ENCODE measurements around the gene PYCR2.
"Not testable (repeated sequence)": the region's sequence is repeated elsewhere in the genome, so short reads cannot be mapped to it uniquely, and the experiment has no call there.

PYCR2 gene

GRCh38 chr1:225934711-225935110, 10.7 kb upstream of the PYCR2 start:
- no peak for DNase-seq (ENCODE audit: low read depth in 1 of 2, low spot score in 1 of 2)
- Histone ChIP-seq H3K27me3 (ENCODE audit: insufficient read depth, poor library complexity, severe bottlenecking) (no peaks in the 10 kb centered on the region), H3K27ac (replicated peaks) (no peak overlapping the region), H3K4me3 (replicated peaks; ENCODE audit: insufficient read depth, low read length) (no peak overlapping the region)
- TF ChIP-seq POLR2AphosphoS5 (IDR thresholded peaks at IDR 0.05; ENCODE audit: low read depth) (no peak), REST (IDR thresholded peaks at IDR 0.05; ENCODE audit: insufficient replicate concordance, low read depth) (no peak), SPI1 (IDR thresholded peaks at IDR 0.05; ENCODE audit: borderline replicate concordance, low read depth) (no peak), GABPA (IDR thresholded peaks at IDR 0.05; ENCODE audit: low read depth) (no peak)

GRCh38 chr1:225933072-225933471, 9.0 kb upstream of the PYCR2 start:
- H3K27ac ChIP-seq (replicated peaks) = no peak overlapping the region
- no peak for DNase-seq (ENCODE audit: low read depth in 1 of 2, low spot score in 1 of 2)
- H3K27me3 ChIP-seq (ENCODE audit: insufficient read depth, poor library complexity, severe bottlenecking) = no peaks in the 10 kb centered on the region
- TF ChIP-seq CTCF (IDR thresholded peaks at IDR 0.05; ENCODE audit: insufficient read depth, low read length) (no peak), REST (IDR thresholded peaks at IDR 0.05; ENCODE audit: insufficient replicate concordance, low read depth) (no peak), GABPA (IDR thresholded peaks at IDR 0.05; ENCODE audit: low read depth) (no peak), POLR2AphosphoS5 (IDR thresholded peaks at IDR 0.05; ENCODE audit: low read depth) (no peak), SPI1 (IDR thresholded peaks at IDR 0.05; ENCODE audit: borderline replicate concordance, low read depth) (no peak)
- no peak overlapping the region for H3K4me3 ChIP-seq (replicated peaks; ENCODE audit: insufficient read depth, low read length)

GRCh38 chr1:225931270-225932136, 7.5 kb upstream of the PYCR2 start:
- no peak for DNase-seq (ENCODE audit: low read depth in 1 of 2, low spot score in 1 of 2)
- TF ChIP-seq GABPA (IDR thresholded peaks at IDR 0.05; ENCODE audit: low read depth) = no peak
- TF ChIP-seq SPI1 (IDR thresholded peaks at IDR 0.05; ENCODE audit: borderline replicate concordance, low read depth) = no peak
- Histone ChIP-seq H3K27ac (replicated peaks) (no peak overlapping the region), H3K27me3 (ENCODE audit: insufficient read depth, poor library complexity, severe bottlenecking) (no peaks in the 10 kb centered on the region), H3K4me3 (replicated peaks; ENCODE audit: insufficient read depth, low read length) (no peak overlapping the region)

GRCh38 chr1:225930566-225930965, 6.5 kb upstream of the PYCR2 start:
- Histone ChIP-seq H3K4me3 (replicated peaks; ENCODE audit: insufficient read depth, low read length) (no peak overlapping the region), H3K27ac (replicated peaks) (no peak overlapping the region), H3K27me3 (ENCODE audit: insufficient read depth, poor library complexity, severe bottlenecking) (no peaks in the 10 kb centered on the region)
- no peak for DNase-seq (ENCODE audit: low read depth in 1 of 2, low spot score in 1 of 2)
- TF ChIP-seq SPI1 (IDR thresholded peaks at IDR 0.05; ENCODE audit: borderline replicate concordance, low read depth) (no peak), CTCF (IDR thresholded peaks at IDR 0.05; ENCODE audit: insufficient read depth, low read length) (no peak)

- not testable (repeated sequence) for H3K4me3 ChIP-seq (replicated peaks; ENCODE audit: insufficient read depth, low read length); DNase-seq (ENCODE audit: low read depth in 1 of 2, low spot score in 1 of 2); H3K27ac ChIP-seq (replicated peaks); H3K27me3 ChIP-seq (ENCODE audit: insufficient read depth, poor library complexity, severe bottlenecking)
Measured at GRCh38 chr1:225929462-225929861, 5.4 kb upstream of the PYCR2 start.
